Lower lobe of right lung (tissue), 2 donors: ENCODE measurements around the gene LHPP. TPM values are rescaled to one million over a fixed set of nuclear protein-coding genes. Genes with fewer than 3 reads are reported as not detected.

Source experiments
- ATAC-seq, 2 donors: fragments of 200-7000 bp; cut with Tn5 transposase; one replicate each; pipeline ENCODE4 v1.9.1; 2020 to 2022; ENCODE audit warnings: mild to moderate bottlenecking in 2 of 2, moderate library complexity in 2 of 2
- DNase-seq: peaks from one replicate; pipeline ENCODE4 v3.0.0-alpha.2; 2020
- H3K27ac ChIP-seq: fragments of 200-600 bp; one replicate; pipeline ENCODE4 v1.8.0; 2022
- H3K27me3 ChIP-seq: fragments of 200-600 bp; one replicate; pipeline ENCODE4 v1.8.0; 2022; ENCODE audit warnings: low read depth
- H3K36me3 ChIP-seq: fragments of 200-600 bp; one replicate; pipeline ENCODE4 v1.8.0; 2022; ENCODE audit warnings: mild to moderate bottlenecking
- H3K4me1 ChIP-seq: fragments of 200-600 bp; one replicate; pipeline ENCODE4 v1.8.0; 2022
- H3K4me3 ChIP-seq: fragments of 200-600 bp; one replicate; pipeline ENCODE4 v1.8.0; 2022; ENCODE audit warnings: mild to moderate bottlenecking
- H3K9me3 ChIP-seq: fragments of 200-600 bp; one replicate; pipeline ENCODE4 v1.8.0; 2022
- CTCF ChIP-seq: fragments of 200-600 bp; IDR thresholded peaks from one replicate; pipeline ENCODE4 v1.8.0; 2022; ENCODE audit warnings: antibody characterized with exemption, mild to moderate bottlenecking
- intact Hi-C: fragments of 100-400 bp; cut with DNase I; formaldehyde crosslinking; loops from one replicate; pipeline ENCODE4 v1.11.0; 2022
- total RNA-seq: library from RNA; stranded (reverse); fragmentation: NEBNext Ultra II Directional; extraction: Animal tissue kit (Norgen Biotek cat#: 25700); gene quantifications from one replicate; pipeline ENCODE4 v1.2.1, GENCODE V29; 2021
- donor health status: DM: no; HTN: yes; CAD: no; lungs with severe emphysema.

The LHPP gene
- total RNA-seq, 1 donor from 2014 or later = 17.8 TPM

DNA sequence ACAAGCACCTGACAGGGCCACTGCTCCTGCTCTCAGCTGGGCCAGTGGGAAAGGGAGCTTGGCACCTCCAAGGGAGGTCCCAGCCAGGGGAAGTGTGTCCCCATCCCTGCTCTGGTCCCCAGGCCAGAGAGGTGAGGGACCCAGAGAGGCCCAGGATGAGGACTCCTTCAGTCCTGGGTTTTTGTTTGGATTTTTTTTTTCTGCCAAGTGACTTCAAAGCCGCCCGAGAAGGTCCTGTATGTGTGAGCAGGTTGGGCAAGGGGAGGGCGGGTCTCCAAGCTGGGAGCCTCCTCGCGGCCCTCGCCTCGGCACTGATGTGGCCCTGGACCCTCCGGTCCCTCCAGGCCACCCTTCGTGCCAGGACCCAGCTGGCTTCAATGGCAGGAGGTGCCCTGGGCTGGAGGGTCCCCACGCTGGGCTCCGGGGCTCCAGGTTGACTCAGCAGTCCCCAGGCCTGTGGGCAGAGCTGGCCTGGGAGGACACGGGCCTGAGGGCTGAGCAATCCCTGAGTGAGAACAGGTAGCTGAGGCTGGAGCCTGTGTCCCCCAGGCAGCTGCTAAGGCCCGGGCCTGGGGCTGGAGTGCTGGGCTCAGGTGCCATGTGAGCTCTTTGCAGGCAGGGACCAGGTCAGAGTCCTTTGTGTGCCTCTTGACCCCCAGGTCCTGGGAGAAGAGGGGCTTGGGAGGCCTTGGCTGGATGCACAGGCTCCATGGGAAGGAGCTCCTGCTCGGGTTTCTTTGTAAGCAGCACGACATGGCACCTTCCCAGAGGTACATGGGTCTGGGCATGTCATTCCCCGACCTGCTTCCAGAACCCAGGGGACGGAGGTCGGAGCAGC lies 142.0 kb downstream of the LHPP start:
- Histone ChIP-seq H3K27me3 (no peaks in the 10 kb centered on the region), H3K4me3 (no peak overlapping the region), H3K4me1 (no peaks in the 10 kb centered on the region), H3K27ac (no peak overlapping the region), H3K36me3 (no peaks in the 10 kb centered on the region), H3K9me3 (no peaks in the 10 kb centered on the region)
- ATAC-seq = no peak
- no peak for TF ChIP-seq CTCF
- no peak for DNase-seq
- intact Hi-C loops = no loop called here

GRCh38 chr10:124604214-124605000 lies 142.8 kb downstream of the LHPP start:
- no peak overlapping the region for H3K4me3 ChIP-seq
- DNase-seq (no peak), ATAC-seq (no peak)
- no peaks in the 10 kb centered on the region for H3K36me3 ChIP-seq
- H3K27me3 ChIP-seq = no peaks in the 10 kb centered on the region
- H3K27ac ChIP-seq = no peak overlapping the region
- TF ChIP-seq CTCF = no peak
- H3K4me1 ChIP-seq = no peaks in the 10 kb centered on the region
- no peaks in the 10 kb centered on the region for H3K9me3 ChIP-seq
- intact Hi-C loops = no loop called here

DNA sequence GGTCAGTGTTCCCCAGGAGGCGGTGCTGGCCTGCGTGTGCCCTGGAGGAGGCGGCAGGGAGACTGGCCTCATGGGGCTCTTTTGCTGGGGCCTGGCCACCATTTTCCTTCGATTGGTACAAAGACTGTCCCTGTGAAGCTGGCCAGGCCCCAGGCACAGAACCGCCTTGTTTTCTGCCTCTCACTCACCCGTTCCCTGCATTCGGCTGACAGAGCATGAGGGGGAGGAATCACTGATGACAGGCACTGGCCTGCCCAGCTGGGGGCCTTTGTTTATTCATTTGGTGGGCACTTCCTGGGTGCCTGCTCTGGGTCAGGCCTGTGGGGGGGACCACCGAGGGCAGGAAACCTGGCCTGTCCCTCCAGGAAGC lies 143.4 kb downstream of the LHPP start:
- Histone ChIP-seq H3K36me3 (no peaks in the 10 kb centered on the region), H3K27me3 (no peaks in the 10 kb centered on the region), H3K4me1 (no peaks in the 10 kb centered on the region), H3K9me3 (no peaks in the 10 kb centered on the region), H3K27ac (no peak overlapping the region), H3K4me3 (no peak overlapping the region)
- no peak for TF ChIP-seq CTCF
- DNase-seq = no peak
- intact Hi-C loops = no loop called here
- ATAC-seq = no peak

DNA sequence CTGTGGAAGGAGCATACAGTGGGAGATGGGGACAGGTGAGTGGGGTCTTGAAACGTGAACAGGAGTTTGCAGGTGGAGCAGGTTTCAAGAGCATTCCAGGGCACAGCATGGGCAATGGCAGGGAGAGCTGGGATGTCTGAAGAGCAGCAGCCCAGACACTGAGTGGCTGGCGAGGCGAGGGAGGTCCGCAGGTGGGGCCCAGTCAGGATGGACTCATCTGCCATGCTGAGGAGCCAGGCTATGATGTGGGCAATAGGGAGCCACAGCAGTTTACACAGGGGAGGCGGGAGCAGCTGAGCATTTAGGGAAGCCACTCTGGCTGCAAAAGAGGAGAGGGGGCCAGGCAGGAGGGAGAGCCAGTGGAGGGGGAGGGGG lies 143.8 kb downstream of the LHPP start:
- H3K36me3 ChIP-seq = no peaks in the 10 kb centered on the region
- ATAC-seq (no peak), DNase-seq (no peak)
- TF ChIP-seq CTCF = no peak
- no peaks in the 10 kb centered on the region for H3K9me3 ChIP-seq
- no peaks in the 10 kb centered on the region for H3K4me1 ChIP-seq
- intact Hi-C loops = no loop called here
- no peak overlapping the region for H3K27ac ChIP-seq
- H3K27me3 ChIP-seq = no peaks in the 10 kb centered on the region
- no peak overlapping the region for H3K4me3 ChIP-seq

DNA sequence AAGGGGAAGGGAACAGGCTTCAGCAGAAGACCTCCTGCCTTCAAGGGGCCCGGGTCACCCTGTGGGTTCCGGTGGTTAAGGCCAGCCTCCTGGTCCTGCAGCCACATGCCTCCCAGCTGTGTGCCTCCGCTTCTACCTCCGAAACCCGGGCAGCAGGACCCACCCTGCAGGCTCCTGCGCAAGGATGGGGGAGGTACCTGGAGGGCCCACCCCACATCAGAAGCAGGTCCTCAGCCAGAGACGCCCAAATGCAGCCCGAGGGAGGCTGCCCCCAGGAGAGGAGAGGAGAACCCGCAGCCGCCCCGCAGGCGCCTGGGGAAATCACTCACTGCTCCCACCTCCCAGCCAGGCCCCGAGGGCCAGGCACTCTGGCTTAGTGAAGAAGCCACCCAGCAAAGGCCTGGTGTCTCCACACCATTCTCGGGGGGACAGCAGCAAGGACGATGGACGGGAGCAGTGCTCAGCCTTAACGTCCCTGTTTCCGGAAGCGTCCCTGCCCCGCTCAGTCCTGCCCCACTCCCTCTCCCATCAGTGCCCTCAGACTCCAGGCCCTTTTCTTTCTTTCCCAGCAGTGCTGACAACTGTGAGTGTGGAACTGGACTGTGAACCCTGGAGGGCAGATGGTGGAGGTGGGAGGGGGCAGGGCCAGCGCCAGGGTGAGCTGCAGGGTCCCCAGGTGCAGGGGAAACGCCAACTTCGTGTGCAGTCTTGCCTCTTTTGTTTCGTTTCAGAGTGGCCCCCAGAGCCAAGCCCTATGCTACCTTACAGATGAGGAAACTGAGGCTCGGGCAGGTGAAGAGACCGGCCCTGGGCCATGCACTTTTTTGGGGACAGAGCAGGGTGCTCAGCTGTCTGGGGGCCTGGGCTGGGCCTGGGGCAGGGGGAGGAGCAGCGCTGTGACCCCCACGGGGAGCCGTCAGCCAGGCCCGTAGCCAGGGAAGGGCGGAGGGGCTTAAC lies 144.5 kb downstream of the LHPP start:
- TF ChIP-seq CTCF = no peak
- Histone ChIP-seq H3K4me3 (no peak overlapping the region), H3K36me3 (no peaks in the 10 kb centered on the region), H3K27ac (no peak overlapping the region), H3K4me1 (peaks cover 2% of the 10 kb centered on the region), H3K9me3 (no peaks in the 10 kb centered on the region), H3K27me3 (no peaks in the 10 kb centered on the region)
- ATAC-seq (no peak), DNase-seq (no peak)
- intact Hi-C loops = no loop called here
